ENCODE measurements around the gene CASP10. TPM values are rescaled to one million over a fixed set of nuclear protein-coding genes. Genes with fewer than 3 reads are reported as not detected.

Gene CASP10
- total and polyA plus RNA-seq, 11 donors = 2.8 to 24.0 (median 5.4) TPM

DNA sequence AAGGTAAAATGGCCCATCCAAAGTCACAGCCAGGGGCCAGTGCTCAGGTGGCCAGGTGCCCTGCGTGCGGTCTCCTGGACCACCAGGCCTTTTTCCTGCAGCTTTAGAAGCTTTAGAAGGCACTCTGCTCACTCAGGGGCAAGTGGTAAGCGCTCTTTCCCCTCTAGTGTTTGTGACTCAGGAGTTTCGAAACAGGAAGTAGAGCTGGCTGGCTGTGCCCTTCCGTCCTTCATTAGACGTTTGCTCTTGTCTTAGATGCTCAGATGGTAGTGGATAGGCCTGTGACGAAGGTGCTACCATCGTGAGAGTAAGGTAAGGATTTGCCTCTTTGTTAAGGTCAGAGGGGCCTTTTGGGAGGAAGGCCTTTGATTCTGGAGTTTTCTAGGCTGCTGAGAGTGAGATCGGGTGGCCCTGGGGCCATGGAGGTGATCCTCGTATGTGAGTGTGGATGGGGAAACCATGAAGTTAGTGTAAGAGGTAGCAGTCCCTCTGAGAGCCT, 77.4 kb downstream of the CASP10 start, which contains the start of gene CASP8:
Gene CASP8 (plus strand): TSS at position 235 of the 499 bp plus-strand sequence. CDS start 5,951 bp downstream, outside the sequence.
- H3K4me3 ChIP-seq = peak within 1 kb of the TSS in 8 of 12 donors; percentile 7 to 73 (median 61)
- 81 to 91% (median 85%) methylated on average over 10 of the region's 10 CpGs for WGBS, 4 donors
- TF ChIP-seq, protein P1, sequence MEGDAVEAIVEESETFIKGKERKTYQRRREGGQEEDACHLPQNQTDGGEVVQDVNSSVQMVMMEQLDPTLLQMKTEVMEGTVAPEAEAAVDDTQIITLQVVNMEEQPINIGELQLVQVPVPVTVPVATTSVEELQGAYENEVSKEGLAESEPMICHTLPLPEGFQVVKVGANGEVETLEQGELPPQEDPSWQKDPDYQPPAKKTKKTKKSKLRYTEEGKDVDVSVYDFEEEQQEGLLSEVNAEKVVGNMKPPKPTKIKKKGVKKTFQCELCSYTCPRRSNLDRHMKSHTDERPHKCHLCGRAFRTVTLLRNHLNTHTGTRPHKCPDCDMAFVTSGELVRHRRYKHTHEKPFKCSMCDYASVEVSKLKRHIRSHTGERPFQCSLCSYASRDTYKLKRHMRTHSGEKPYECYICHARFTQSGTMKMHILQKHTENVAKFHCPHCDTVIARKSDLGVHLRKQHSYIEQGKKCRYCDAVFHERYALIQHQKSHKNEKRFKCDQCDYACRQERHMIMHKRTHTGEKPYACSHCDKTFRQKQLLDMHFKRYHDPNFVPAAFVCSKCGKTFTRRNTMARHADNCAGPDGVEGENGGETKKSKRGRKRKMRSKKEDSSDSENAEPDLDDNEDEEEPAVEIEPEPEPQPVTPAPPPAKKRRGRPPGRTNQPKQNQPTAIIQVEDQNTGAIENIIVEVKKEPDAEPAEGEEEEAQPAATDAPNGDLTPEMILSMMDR (IDR thresholded peaks at IDR 0.05) = no peak
- no peak for TF ChIP-seq POLR2A (IDR thresholded peaks at IDR 0.05)
- ATAC-seq = peak in 2 of 4 donors; percentile 14 to 67
- peak in 4 of 5 donors; percentile 25 to 60 (median 34) for DNase-seq
- H3K27me3 ChIP-seq = no peaks in the 10 kb centered on the region
- peak within 1 kb of the TSS in 5 of 12 donors; percentile 11 to 97 (median 83) for H3K27ac ChIP-seq
- H3K36me3 ChIP-seq = no peaks in the 10 kb centered on the region
- H3K4me1 ChIP-seq = peaks cover 0 to 81% (median 10%) of the 10 kb centered on the region in 12 donors
- H3K9me3 ChIP-seq = no peaks in the 10 kb centered on the region
- intact Hi-C loops (cut with DNase I) = loop anchor here in 1 of 10 donors (5.0 kb wide), 1 partner anchor 97 kb away; the partner anchor contains the start of gene FLACC1

DNA sequence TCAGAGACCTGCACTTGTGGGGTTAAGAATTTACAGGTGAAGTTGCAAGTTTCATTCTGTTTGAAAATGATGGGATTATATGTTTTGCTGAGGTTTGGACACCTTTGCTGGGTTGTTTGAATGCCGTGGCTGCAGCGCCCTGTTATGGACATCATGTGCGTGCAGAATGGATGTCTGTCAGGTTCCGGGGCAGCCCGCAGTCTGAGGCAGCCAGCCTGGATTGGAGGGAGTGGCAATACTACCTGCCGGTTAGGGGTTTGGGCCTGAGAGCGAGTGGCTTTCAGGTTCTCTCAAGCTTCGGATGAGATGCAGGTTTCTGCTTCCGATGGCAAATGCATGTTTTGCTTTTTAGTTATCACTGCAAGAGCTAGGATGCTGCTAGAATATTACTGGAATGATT, 78.5 kb downstream of the CASP10 start:
- 81 to 95% (median 93%) methylated on average over 9 of the region's 9 CpGs for WGBS, 4 donors
- intact Hi-C loops (cut with DNase I) = loop anchor here in 1 of 10 donors (5.0 kb wide), 1 partner anchor 96 kb away; the partner anchor contains the start of gene FLACC1
- ATAC-seq = no peak
- Histone ChIP-seq H3K27me3 (no peaks in the 10 kb centered on the region), H3K36me3 (peaks cover 0 to 3% (median 0%) of the 10 kb centered on the region in 9 donors), H3K9me3 (no peaks in the 10 kb centered on the region), H3K4me3 (peak overlapping the region in 7 of 12 donors; percentile 2 to 52 (median 20)), H3K27ac (peak overlapping the region in 1 of 12 donors; percentile 97), H3K4me1 (peaks cover 0 to 80% (median 10%) of the 10 kb centered on the region in 12 donors)
- TF ChIP-seq POLR2A (IDR thresholded peaks at IDR 0.05) = no peak
- TF ChIP-seq, protein P1 (IDR thresholded peaks at IDR 0.05) = no peak
- peak in 1 of 5 donors; percentile 66 for DNase-seq

DNA sequence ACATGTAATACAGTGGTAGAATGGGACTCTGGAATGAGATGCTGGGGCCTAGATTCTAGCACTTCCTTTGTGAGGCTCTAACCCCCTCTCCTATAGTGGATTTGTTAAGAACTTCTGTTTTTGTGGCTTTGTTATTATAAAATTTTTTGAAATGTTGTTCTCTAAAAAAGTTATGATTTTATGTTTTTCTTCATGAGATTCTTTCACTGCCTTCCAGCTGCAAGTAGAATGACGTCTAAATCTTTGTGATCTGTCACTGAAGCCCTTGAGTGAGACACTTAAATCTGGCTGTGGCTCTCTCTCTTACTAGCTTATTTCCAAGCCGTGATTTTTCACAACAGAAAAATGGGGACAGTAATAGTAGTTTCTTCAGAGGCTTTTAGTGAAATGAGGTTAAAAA, 79.0 kb downstream of the CASP10 start:
- Histone ChIP-seq H3K4me3 (peak overlapping the region in 6 of 12 donors; percentile 2 to 52 (median 25)), H3K27ac (peak overlapping the region in 1 of 12 donors; percentile 97), H3K36me3 (peaks cover 0 to 8% (median 2%) of the 10 kb centered on the region in 9 donors), H3K27me3 (no peaks in the 10 kb centered on the region), H3K9me3 (no peaks in the 10 kb centered on the region), H3K4me1 (peaks cover 0 to 76% (median 10%) of the 10 kb centered on the region in 12 donors)
- TF ChIP-seq, protein P1 (IDR thresholded peaks at IDR 0.05) = no peak
- TF ChIP-seq POLR2A (IDR thresholded peaks at IDR 0.05) = no peak
- DNase-seq (no peak), ATAC-seq (no peak)
- WGBS, 4 donors = 68 to 75% (median 72%) methylated on average over 2 of the region's 2 CpGs
- intact Hi-C loops (cut with DNase I) = loop anchor here in 1 of 10 donors (5.0 kb wide), 1 partner anchor 95 kb away; the partner anchor contains the start of gene FLACC1

DNA sequence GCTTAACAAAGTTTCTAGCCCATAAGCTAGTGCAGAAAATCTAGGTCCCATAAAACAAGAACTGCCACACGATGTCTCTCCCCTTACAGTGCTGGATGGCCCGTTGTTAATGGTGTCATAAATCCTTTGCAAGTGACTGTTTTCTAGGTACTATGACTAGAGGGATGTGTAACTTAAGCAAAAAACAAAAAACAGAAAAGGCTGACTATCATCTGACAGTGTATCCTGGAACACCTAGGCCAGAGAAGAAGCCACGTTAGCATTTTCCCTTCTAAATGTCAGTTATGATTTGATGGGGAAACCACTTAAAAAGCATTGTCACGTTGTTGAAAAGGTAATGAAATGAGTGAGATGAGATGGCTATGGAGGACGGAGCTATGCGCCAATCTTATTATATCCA, 79.8 kb downstream of the CASP10 start:
- no peak for ATAC-seq
- WGBS, 4 donors = 74 to 87% (median 79%) methylated on average over 6 of the region's 6 CpGs
- H3K9me3 ChIP-seq = no peaks in the 10 kb centered on the region
- intact Hi-C loops (cut with DNase I) = loop anchor here in 1 of 10 donors (5.0 kb wide), 1 partner anchor 95 kb away; the partner anchor contains the start of gene FLACC1
- H3K4me1 ChIP-seq = peaks cover 0 to 68% (median 10%) of the 10 kb centered on the region in 12 donors
- peak overlapping the region in 1 of 12 donors; percentile 52 for H3K4me3 ChIP-seq
- peak overlapping the region in 1 of 12 donors; percentile 97 for H3K27ac ChIP-seq
- TF ChIP-seq, protein P1 (IDR thresholded peaks at IDR 0.05) = no peak
- TF ChIP-seq POLR2A (IDR thresholded peaks at IDR 0.05) = no peak
- DNase-seq = no peak
- H3K27me3 ChIP-seq = no peaks in the 10 kb centered on the region
- H3K36me3 ChIP-seq = peaks cover 0 to 16% (median 7%) of the 10 kb centered on the region in 9 donors
